Hepatocyte (in vitro differentiated cells): ENCODE measurements around the gene KCNG3. TPM values are rescaled to one million over a fixed set of nuclear protein-coding genes. Genes with fewer than 3 reads are reported as not detected.

Source experiments
- DNase-seq: peaks from one replicate; pipeline ENCODE4 v3.0.0-alpha.2; 2016; ENCODE audit warnings: low spot score
- H2AFZ ChIP-seq: fragments of 200-600 bp; sonication (generic); 2 replicates; pipeline ENCODE4 v1.6.0; 2016; ENCODE audit warnings: antibody characterized with exemption, mild to moderate bottlenecking
- H3K27ac ChIP-seq: fragments of 200-600 bp; sonication (generic); 2 replicates; pipeline ENCODE4 v1.5.1; 2016; ENCODE audit warnings: mild to moderate bottlenecking
- H3K27me3 ChIP-seq: fragments of 200-600 bp; sonication (generic); 2 replicates; pipeline ENCODE4 v1.6.1; 2016
- H3K36me3 ChIP-seq: fragments of 200-600 bp; sonication (generic); replicated peaks from 2 replicates; pipeline ENCODE4 v1.5.1; 2016; ENCODE audit warnings: low read depth; ENCODE audit not compliant: insufficient read depth
- H3K4me1 ChIP-seq: fragments of 200-600 bp; sonication (generic); 2 replicates; pipeline ENCODE4 v1.5.1; 2016; ENCODE audit warnings: mild to moderate bottlenecking, moderate library complexity; ENCODE audit not compliant: insufficient read depth
- H3K4me2 ChIP-seq: fragments of 200-600 bp; sonication (generic); 2 replicates; pipeline ENCODE4 v1.6.0; 2016
- H3K4me3 ChIP-seq: fragments of 200-600 bp; sonication (generic); 2 replicates; pipeline ENCODE4 v1.5.1; 2016; ENCODE audit warnings: mild to moderate bottlenecking
- H3K79me2 ChIP-seq: fragments of 200-600 bp; sonication (generic); 2 replicates; pipeline ENCODE4 v1.6.0; 2017; ENCODE audit warnings: mild to moderate bottlenecking
- H3K9me2 ChIP-seq: fragments of 200-600 bp; sonication (generic); replicated peaks from 2 replicates; pipeline ENCODE4 v1.6.0; 2017; ENCODE audit warnings: mild to moderate bottlenecking; ENCODE audit not compliant: insufficient read depth
- H3K9me3 ChIP-seq: fragments of 200-600 bp; sonication (generic); 2 replicates; pipeline ENCODE4 v1.5.1; 2016; ENCODE audit warnings: low read depth, mild to moderate bottlenecking
- H4K20me1 ChIP-seq: fragments of 200-600 bp; sonication (generic); 2 replicates; pipeline ENCODE4 v1.6.0; 2016; ENCODE audit warnings: mild to moderate bottlenecking; ENCODE audit not compliant: insufficient read depth, poor library complexity, severe bottlenecking
- CTCF ChIP-seq: fragments of 200-600 bp; sonication (generic); IDR thresholded peaks from 2 replicates; pipeline ENCODE4 v1.5.1; 2016; ENCODE audit warnings: antibody characterized with exemption, mild to moderate bottlenecking; ENCODE audit not compliant: poor library complexity
- EZH2 ChIP-seq: fragments of 200-600 bp; sonication (generic); IDR thresholded peaks from 2 replicates; pipeline ENCODE4 v1.6.1; 2016; ENCODE audit warnings: antibody characterized with exemption, mild to moderate bottlenecking, borderline replicate concordance
- EZH2phosphoT487 ChIP-seq: fragments of 200-600 bp; sonication (generic); IDR thresholded peaks from one replicate; pipeline ENCODE4 v1.6.1; 2018; ENCODE audit warnings: antibody characterized with exemption, mild to moderate bottlenecking, low read depth, moderate library complexity; ENCODE audit not compliant: unreplicated experiment, severe bottlenecking
- WGBS: methylation state at CpG from one replicate; pipeline ENCODE4 v1.1.6; 2016; ENCODE audit warnings: low lambda C conversion rate; ENCODE audit errors: missing lambda C conversion rate; 5-methylcytosine and 5-hydroxymethylcytosine counted together
- polyA plus RNA-seq: library from polyadenylated mRNA; unstranded; fragments of >200 nt; fragmentation: Nextera tagmentation; extraction: Ambion mirVana; gene quantifications from 2 replicates; pipeline ENCODE4 v1.2.1, GENCODE V29; 2016
- total RNA-seq: library from RNA; depleted of rRNA; stranded (reverse); fragments of >200 nt; gene quantifications from 2 replicates; pipeline ENCODE4 v1.2.3, GENCODE V29; 2014

The KCNG3 gene
- total and polyA plus RNA-seq, 2 experiments from 2014 or later, result 0.57 TPM; not detected in 1

- no peaks in the 10 kb centered on the region for H3K9me2 ChIP-seq
- no peaks in the 10 kb centered on the region for H3K27me3 ChIP-seq
- H2AFZ ChIP-seq, result no peak overlapping the region
- TF ChIP-seq CTCF (no peak), EZH2phosphoT487 (no peak), EZH2 (no peak)
- H3K4me3 ChIP-seq, result no peak overlapping the region
- no peak overlapping the region for H3K27ac ChIP-seq
- H3K4me1 ChIP-seq, result no peaks in the 10 kb centered on the region
- no peak for DNase-seq
- no peaks in the 10 kb centered on the region for H3K36me3 ChIP-seq
- H4K20me1 ChIP-seq, result no peaks in the 10 kb centered on the region
- H3K4me2 ChIP-seq, result no peak overlapping the region
- H3K79me2 ChIP-seq, result no peaks in the 10 kb centered on the region
- whole genome bisulfite sequencing, result 65% methylated on average over 2 of the region's 2 CpGs
- H3K9me3 ChIP-seq, result no peaks in the 10 kb centered on the region
These were observed 43.6 kb downstream of the KCNG3 start for GRCh38 chr2:42450136-42450535.

- no peak overlapping the region for H3K4me2 ChIP-seq
- no peaks in the 10 kb centered on the region for H3K36me3 ChIP-seq
- 89% methylated on average over 8 of the region's 8 CpGs for WGBS
- no peaks in the 10 kb centered on the region for H3K79me2 ChIP-seq
- DNase-seq, result no peak
- H3K27me3 ChIP-seq, result no peaks in the 10 kb centered on the region
- no peaks in the 10 kb centered on the region for H3K9me3 ChIP-seq
- no peak overlapping the region for H2AFZ ChIP-seq
- H3K27ac ChIP-seq, result no peak overlapping the region
- H3K4me3 ChIP-seq, result no peak overlapping the region
- no peaks in the 10 kb centered on the region for H3K4me1 ChIP-seq
- TF ChIP-seq CTCF (no peak), EZH2 (no peak), EZH2phosphoT487 (no peak)
- no peaks in the 10 kb centered on the region for H4K20me1 ChIP-seq
- H3K9me2 ChIP-seq, result no peaks in the 10 kb centered on the region
These were observed 44.4 kb downstream of the KCNG3 start for GRCh38 chr2:42449163-42450087.

DNA sequence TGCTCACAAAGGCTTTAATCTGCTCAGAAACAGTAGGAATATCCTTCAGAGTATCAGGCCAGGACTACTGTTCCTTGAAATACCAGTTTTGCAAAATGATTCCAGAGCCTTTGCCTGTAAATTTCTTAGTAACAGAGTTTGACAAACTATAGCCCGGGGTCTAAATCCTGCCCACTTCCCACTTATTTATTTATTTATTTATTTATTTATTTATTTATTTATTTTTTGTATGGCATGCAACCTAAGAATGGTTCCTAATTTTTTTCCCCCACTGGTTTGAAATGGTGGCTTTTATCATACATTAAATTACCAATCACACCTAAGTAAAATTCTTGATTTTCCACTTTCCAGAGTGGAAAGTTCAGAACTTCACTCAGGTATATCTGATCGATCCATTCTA, 45.6 kb downstream of the KCNG3 start:
- Histone ChIP-seq H3K4me3 (no peak overlapping the region), H4K20me1 (no peaks in the 10 kb centered on the region), H3K9me2 (no peaks in the 10 kb centered on the region), H3K4me1 (no peaks in the 10 kb centered on the region), H3K27me3 (no peaks in the 10 kb centered on the region), H3K79me2 (no peaks in the 10 kb centered on the region), H3K36me3 (no peaks in the 10 kb centered on the region), H3K4me2 (no peak overlapping the region), H2AFZ (no peak overlapping the region), H3K27ac (no peak overlapping the region), H3K9me3 (no peaks in the 10 kb centered on the region)
- DNase-seq, result no peak
- WGBS, result 92% methylated on average over 2 of the region's 2 CpGs
- TF ChIP-seq EZH2, result no peak

DNA sequence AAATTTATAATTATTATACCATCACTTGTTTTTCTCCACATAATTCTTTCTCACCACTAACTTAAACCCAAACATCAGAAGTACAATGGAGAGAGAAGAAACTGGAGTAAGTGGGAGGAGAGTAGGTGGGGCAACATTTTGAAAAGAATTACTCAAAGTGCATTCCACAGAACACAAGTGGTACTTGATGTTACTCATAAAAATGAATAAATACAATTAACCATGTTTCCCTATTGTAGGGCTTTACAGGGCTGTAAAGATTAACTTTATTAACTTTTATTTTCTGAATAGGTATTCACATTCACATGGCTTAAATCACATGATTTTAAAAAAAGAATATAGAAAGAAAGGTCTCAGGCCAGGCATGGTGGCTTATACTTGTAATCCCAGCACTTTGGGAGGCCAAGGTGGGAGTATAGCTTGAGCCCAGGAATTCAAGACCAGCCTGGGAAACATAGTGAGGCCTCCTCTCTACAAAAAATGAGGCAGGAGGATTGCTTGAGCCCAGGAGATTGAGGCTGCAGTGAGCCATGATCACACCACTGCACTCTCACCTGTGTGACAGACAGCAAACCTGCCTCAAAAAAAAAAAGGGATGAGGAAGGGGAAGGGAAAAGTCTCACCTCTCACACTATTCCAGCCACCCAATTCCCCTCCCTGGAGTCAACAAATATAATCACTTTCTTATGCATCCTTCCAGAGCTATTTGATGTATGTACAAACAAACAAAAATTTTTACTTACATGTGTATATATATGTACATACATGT, 47.1 kb downstream of the KCNG3 start:
- Histone ChIP-seq H3K4me2 (no peak overlapping the region), H2AFZ (no peak overlapping the region), H3K9me2 (no peaks in the 10 kb centered on the region), H3K27ac (peak overlapping the region; percentile 35), H4K20me1 (no peaks in the 10 kb centered on the region), H3K4me3 (no peak overlapping the region), H3K79me2 (no peaks in the 10 kb centered on the region), H3K4me1 (no peaks in the 10 kb centered on the region), H3K27me3 (no peaks in the 10 kb centered on the region), H3K36me3 (no peaks in the 10 kb centered on the region), H3K9me3 (no peaks in the 10 kb centered on the region)
- DNase-seq, result no peak
- no peak for TF ChIP-seq EZH2phosphoT487
- no peak for TF ChIP-seq EZH2
- TF ChIP-seq CTCF, result no peak
